HepG2 (cell line): Measurements from ENCODE around the gene LYRM9. TPM values are rescaled to one million over a fixed set of nuclear protein-coding genes. Genes with fewer than 3 reads are reported as not detected.

Experiments used
- ATAC-seq: fragments of 200-7000 bp; cut with Tn5 transposase; 3 replicates; pipeline ENCODE4 v1.9.1; 2020; ENCODE audit warnings: mild to moderate bottlenecking, moderate library complexity
- BruUV-seq: library from RNA; stranded (reverse); fragments of 400-500 nt; replicated peaks from 2 replicates; lab custom pipeline; 2021; lab: Mats Ljungman, UMichigan
- CTCF ChIA-PET: fragments of 300-600 bp; formaldehyde crosslinking; extraction: SDS; loops from one replicate; lab custom pipeline; 2021; ENCODE audit warnings: low total read pairs, inconsistent platforms, low intra/inter-chr PET ratio; lab: Yijun Ruan, JAX
- POLR2A ChIA-PET: fragments of 350-600 bp; sonication (Branson Sonifier 250); formaldehyde crosslinking; loops from one replicate; lab custom pipeline; 2020; ENCODE audit warnings: antibody characterized with exemption, inconsistent platforms; lab: Yijun Ruan, JAX
- DNase-seq: peaks from one replicate; pipeline ENCODE4 v3.0.0-alpha.2; 2015; ENCODE audit warnings: low spot score
- FAIRE-seq: peaks from 3 replicates; lab custom pipeline; 2011; peaks lifted over from hg19 to GRCh38; lab: Jason Lieb, UNC
- H2AFZ ChIP-seq: one replicate; pipeline ENCODE4 v1.6.1; 2011; ENCODE audit warnings: low read length, inconsistent platforms
- H3K27ac ChIP-seq: fragments of 300-600 bp; 3 replicates; pipeline ENCODE4 v1.8.0; 2011; ENCODE audit warnings: mixed run types, mild to moderate bottlenecking, mixed read lengths, low read length, inconsistent platforms; ENCODE audit not compliant: insufficient read depth; ENCODE audit errors: extremely low read length
- H3K27me3 ChIP-seq, 2 experiments: fragments of 200-600 bp in 1 of 2; 2 replicates in 1 of 2; 3 replicates in 1 of 2; pipeline versions ENCODE4 v1.6.0 to v1.8.0; 2011; ENCODE audit warnings: low read length in 2 of 2, mild to moderate bottlenecking in 2 of 2, moderate library complexity in 2 of 2, inconsistent platforms in 1 of 2; ENCODE audit not compliant: insufficient read depth in 2 of 2, control insufficient read depth in 1 of 2
- H3K36me3 ChIP-seq, 2 experiments: fragments of 200-600 bp in 1 of 2; replicated peaks in 1 of 2; 2 replicates in 1 of 2; 3 replicates in 1 of 2; pipeline versions ENCODE4 v1.5.1 to v1.8.0; 2011; ENCODE audit warnings: low read length in 2 of 2, inconsistent platforms in 1 of 2; ENCODE audit not compliant: insufficient read depth in 2 of 2, control insufficient read depth in 1 of 2
- H3K4me1 ChIP-seq: 2 replicates; pipeline ENCODE4 v1.5.1; 2012; ENCODE audit warnings: low read length, inconsistent platforms; ENCODE audit not compliant: insufficient read depth
- H3K4me2 ChIP-seq: 2 replicates; pipeline ENCODE4 v1.6.0; 2011; ENCODE audit warnings: low read depth, low read length, inconsistent platforms
- H3K4me3 ChIP-seq, 3 experiments: fragments of 200-600 bp in 1 of 3; sonication (generic), shearing (Covaris generic) in 1 of 3; replicated peaks in 1 of 3; 2 replicates each; pipeline ENCODE4 v1.5.1; 2011 to 2016; ENCODE audit warnings: low read length in 3 of 3, inconsistent platforms in 2 of 3, low read depth in 2 of 3, mild to moderate bottlenecking in 2 of 3, control low read depth in 1 of 3, mixed read lengths in 1 of 3; ENCODE audit not compliant: insufficient read depth in 1 of 3
- H3K79me2 ChIP-seq: one replicate; pipeline ENCODE4 v1.6.1; 2011; ENCODE audit warnings: low read length, inconsistent platforms; ENCODE audit not compliant: insufficient read depth
- H3K9ac ChIP-seq: 2 replicates; pipeline ENCODE4 v1.6.0; 2011; ENCODE audit warnings: mild to moderate bottlenecking, low read depth, low read length, inconsistent platforms; ENCODE audit not compliant: insufficient read depth
- H3K9me3 ChIP-seq: 2 replicates; pipeline ENCODE4 v1.5.1; 2012; ENCODE audit warnings: mild to moderate bottlenecking, low read length
- H4K20me1 ChIP-seq: 2 replicates; pipeline ENCODE4 v1.6.0; 2011; ENCODE audit warnings: inconsistent platforms, mild to moderate bottlenecking, low read length, moderate library complexity; ENCODE audit not compliant: insufficient read depth
- GATA4 ChIP-seq: sonication (generic); IDR thresholded peaks from 2 replicates; pipeline ENCODE4 v1.6.1; 2016; ENCODE audit warnings: antibody characterized with exemption, low read depth, borderline replicate concordance
- GTF2F1 ChIP-seq: fragments of 150-350 bp; IDR thresholded peaks from 2 replicates; pipeline ENCODE4 v1.6.1; 2014; ENCODE audit warnings: low read length
- HOXA5 ChIP-seq: sonication (generic); formaldehyde crosslinking; IDR thresholded peaks from 2 replicates; pipeline ENCODE4 v1.4.0; 2020; ENCODE audit warnings: missing genetic modification reagents
- SP2 ChIP-seq: sonication (generic); formaldehyde crosslinking; IDR thresholded peaks from 2 replicates; pipeline ENCODE4 v1.5.1; 2020; ENCODE audit warnings: mild to moderate bottlenecking, missing genetic modification reagents
- TEAD3 ChIP-seq: optimal IDR thresholded peaks from 2 replicates; pipeline ENCODE3; 2016; ENCODE audit warnings: borderline replicate concordance
- ZMAT3 ChIP-seq: sonication (generic); formaldehyde crosslinking; conservative IDR thresholded peaks from 2 replicates; pipeline ENCODE4 v1.7.0; 2021; ENCODE audit warnings: missing genetic modification reagents
- ZNF143 ChIP-seq: sonication (generic); formaldehyde crosslinking; IDR thresholded peaks from 2 replicates; pipeline ENCODE4 v1.4.0; 2020; ENCODE audit warnings: missing genetic modification reagents
- ZNF232 ChIP-seq: sonication (generic); formaldehyde crosslinking; IDR thresholded peaks from 2 replicates; pipeline ENCODE4 v1.4.0; 2020; ENCODE audit warnings: missing genetic modification reagents, borderline replicate concordance
- ZNF296 ChIP-seq: sonication (generic); formaldehyde crosslinking; conservative IDR thresholded peaks from 2 replicates; pipeline ENCODE4 v1.5.0; 2020; ENCODE audit warnings: mild to moderate bottlenecking, missing genetic modification reagents
- ZNF629 ChIP-seq: sonication (generic); formaldehyde crosslinking; conservative IDR thresholded peaks from 2 replicates; pipeline ENCODE4 v1.5.0; 2020; ENCODE audit warnings: missing genetic modification reagents
- ZNF816 ChIP-seq: sonication (generic); formaldehyde crosslinking; IDR thresholded peaks from 2 replicates; pipeline ENCODE4 v1.8.0; 2022; ENCODE audit warnings: missing genetic modification reagents, mild to moderate bottlenecking, borderline replicate concordance
- ZNF883 ChIP-seq: sonication (generic); formaldehyde crosslinking; IDR thresholded peaks from 2 replicates; pipeline ENCODE4 v1.5.1; 2020; ENCODE audit warnings: mild to moderate bottlenecking, missing genetic modification reagents; ENCODE audit errors: not compliant biosample characterization
- WGBS: methylation state at CpG from one replicate; pipeline ENCODE4 v1.1.6; 2017; ENCODE audit warnings: low lambda C conversion rate; 5-methylcytosine and 5-hydroxymethylcytosine counted together
- in situ Hi-C: cut with HindIII; loops from 2 replicates; pipeline ENCODE4 v1.10.0; 2017; ENCODE audit warnings: low pct_unique_long_range_greater_than_20kb; ENCODE audit not compliant: extremely low pct_ligation_motif_present
- intact Hi-C: fragments of 100-400 bp; cut with micrococcal nuclease; formaldehyde crosslinking; loops from one replicate; pipeline ENCODE4 v1.10.0; 2022; ENCODE audit not compliant: unreplicated experiment
- polyA plus RNA-seq, 8 experiments: library from polyadenylated mRNA; depleted of rRNA in 3 of 8; stranded (reverse) in 7 of 8; unstranded in 1 of 8; fragments of >200 nt; fragmentation: Illumina TruSeq in 4 of 8; extraction: Trizol in 4 of 8; gene quantifications; 2 replicates each; pipeline versions ENCODE4 v1.2.1 to v1.2.3, GENCODE V29; 2011 to 2016; ENCODE audit warnings: low read depth in 4 of 8, missing spikeins in 1 of 8, mixed read lengths in 1 of 8; ENCODE audit not compliant: insufficient read depth in 1 of 8
- total RNA-seq, 5 experiments: library from RNA; depleted of rRNA; stranded (reverse); fragments of >200 nt; fragmentation: Illumina TruSeq; extraction: Trizol; gene quantifications; 2 replicates each; pipeline ENCODE4 v1.2.3, GENCODE V29; 2016; ENCODE audit warnings: low read depth in 1 of 5
- TF ChIP-seq, protein P1 (sequence below): sonication (generic); formaldehyde crosslinking; IDR thresholded peaks from 2 replicates; pipeline ENCODE4 v1.4.0; 2020; ENCODE audit warnings: low read depth, mild to moderate bottlenecking, missing genetic modification reagents
- TF ChIP-seq, protein P2 (sequence below), 2 experiments: sonication (generic) in 1 of 2; formaldehyde crosslinking in 1 of 2; IDR thresholded peaks; 2 replicates each; pipeline versions ENCODE4 v1.5.1 to v1.6.1; 2011 to 2020; ENCODE audit warnings: borderline replicate concordance in 1 of 2, low read depth in 1 of 2, low read length in 1 of 2, mild to moderate bottlenecking in 1 of 2, missing genetic modification reagents in 1 of 2, moderate library complexity in 1 of 2

Gene LYRM9
- total and polyA plus RNA-seq, 2 of the 13 experiments (the other 11 are each of a cell fraction or from before 2014, with no cell fraction given): 0.24 to 0.66 TPM

- Histone ChIP-seq H2AFZ (no peak overlapping the region), H3K27ac (no peak overlapping the region), H3K4me3 (no peak overlapping the region), H3K36me3 (no peaks in the 10 kb centered on the region), H3K4me2 (no peak overlapping the region), H3K9ac (no peak overlapping the region), H3K4me1 (peaks cover 23% of the 10 kb centered on the region), H3K27me3 (no peaks in the 10 kb centered on the region), H3K79me2 (no peaks in the 10 kb centered on the region), H4K20me1 (no peaks in the 10 kb centered on the region), H3K9me3 (no peaks in the 10 kb centered on the region)
- TF ChIP-seq SP2 (CRISPR knock-in tag) (no peak), ZNF629 (0 out of 2 replicates have a peak, but pooled peaks have one; percentile 31), ZNF883 (CRISPR knock-in tag) (no peak), GATA4 (no peak), ZMAT3 (CRISPR knock-in tag) (no peak), ZNF232 (no peak), ZNF143 (no peak), ZNF296 (CRISPR knock-in tag) (no peak)
- DNase-seq (no peak), FAIRE-seq (no peak), ATAC-seq (no peak)
- ChIA-PET POLR2A (no interaction called here), CTCF (no interaction called here)
- BruUV-seq: no TSS peak
- intact Hi-C loops (no loop called here), in situ Hi-C loops (loop anchor here (10.0 to 25.0 kb wide), 2 partner anchors 235 to 402 kb away; no protein-coding TSS in a partner anchor)
- WGBS: 63% methylated on average over 4 of the region's 4 CpGs
These were observed 3.4 kb downstream of the LYRM9 start for GRCh38 chr17:27889711-27890251.

DNA sequence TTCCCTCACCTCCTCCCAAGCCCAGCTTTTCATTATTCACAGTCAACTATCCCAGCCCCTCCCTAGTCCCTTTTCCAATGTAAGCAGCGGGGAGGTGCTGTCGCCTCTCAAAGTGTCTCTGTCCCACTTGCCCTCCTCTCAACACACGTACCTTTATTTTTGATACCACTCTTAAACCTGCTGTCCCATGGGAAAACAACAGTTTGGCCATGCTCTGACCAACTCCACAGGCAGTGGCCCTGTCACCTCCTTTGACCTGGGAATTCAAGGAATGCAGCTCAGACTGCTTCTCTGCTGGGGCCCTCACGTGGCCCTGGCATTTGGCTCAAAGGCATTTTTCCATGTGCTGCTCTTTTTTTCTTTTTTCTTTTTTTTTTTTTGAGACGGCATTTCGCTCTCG is 4.2 kb downstream of the LYRM9 start:
- BruUV-seq: no TSS peak
- Histone ChIP-seq H3K79me2 (no peaks in the 10 kb centered on the region), H3K4me1 (peaks cover 23% of the 10 kb centered on the region), H3K4me2 (no peak overlapping the region), H3K4me3 (no peak overlapping the region), H3K9me3 (no peaks in the 10 kb centered on the region), H3K27me3 (no peaks in the 10 kb centered on the region), H2AFZ (no peak overlapping the region), H3K36me3 (no peaks in the 10 kb centered on the region), H3K9ac (no peak overlapping the region), H3K27ac (no peak overlapping the region), H4K20me1 (no peaks in the 10 kb centered on the region)
- in situ Hi-C loops (loop anchor here (10.0 to 25.0 kb wide), 2 partner anchors 234 to 402 kb away; no protein-coding TSS in a partner anchor), intact Hi-C loops (no loop called here)
- FAIRE-seq: peak; percentile 48
- POLR2A ChIA-PET: no interaction called here
- peak; percentile 69 for DNase-seq
- CTCF ChIA-PET: no interaction called here
- peak; percentile 34 for ATAC-seq
- WGBS: 13% methylated on average over 7 of the region's 7 CpGs
- TF ChIP-seq ZNF816 (CRISPR knock-in tag) (no peak), GTF2F1 (no peak), TEAD3 (CRISPR knock-in tag) (peak; percentile 94), HOXA5 (no peak)
- TF ChIP-seq, protein P1, sequence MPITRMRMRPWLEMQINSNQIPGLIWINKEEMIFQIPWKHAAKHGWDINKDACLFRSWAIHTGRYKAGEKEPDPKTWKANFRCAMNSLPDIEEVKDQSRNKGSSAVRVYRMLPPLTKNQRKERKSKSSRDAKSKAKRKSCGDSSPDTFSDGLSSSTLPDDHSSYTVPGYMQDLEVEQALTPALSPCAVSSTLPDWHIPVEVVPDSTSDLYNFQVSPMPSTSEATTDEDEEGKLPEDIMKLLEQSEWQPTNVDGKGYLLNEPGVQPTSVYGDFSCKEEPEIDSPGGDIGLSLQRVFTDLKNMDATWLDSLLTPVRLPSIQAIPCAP (CRISPR knock-in tag): no peak
- TF ChIP-seq, protein P2, sequence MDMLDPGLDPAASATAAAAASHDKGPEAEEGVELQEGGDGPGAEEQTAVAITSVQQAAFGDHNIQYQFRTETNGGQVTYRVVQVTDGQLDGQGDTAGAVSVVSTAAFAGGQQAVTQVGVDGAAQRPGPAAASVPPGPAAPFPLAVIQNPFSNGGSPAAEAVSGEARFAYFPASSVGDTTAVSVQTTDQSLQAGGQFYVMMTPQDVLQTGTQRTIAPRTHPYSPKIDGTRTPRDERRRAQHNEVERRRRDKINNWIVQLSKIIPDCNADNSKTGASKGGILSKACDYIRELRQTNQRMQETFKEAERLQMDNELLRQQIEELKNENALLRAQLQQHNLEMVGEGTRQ (IDR thresholded peaks at IDR 0.05; ENCODE audit: low read depth, low read length): peak; percentile 31; the same call in 1 of the 2 replicates
- TF ChIP-seq, protein P2 (CRISPR knock-in tag; IDR thresholded peaks at IDR 0.05; ENCODE audit: borderline replicate concordance): no peak
